Skeletal muscle cell (primary cell): ENCODE measurements around the gene CDYL2.
A peak's percentile ranks its signal among the peaks of the same experiment; 100 is the strongest.

Source experiments
- DNase-seq: peaks from one replicate; pipeline ENCODE4 v3.0.0-alpha.2; 2010; ENCODE audit warnings: low read depth
- H3K4me3 ChIP-seq: 2 replicates; pipeline ENCODE4 v1.5.1; 2011; ENCODE audit warnings: low read depth, mild to moderate bottlenecking, control low read depth, low read length, moderate library complexity

The CDYL2 gene

GRCh38 chr16:80580109-80580832 is 224.1 kb downstream of the CDYL2 start:
- H3K4me3 ChIP-seq = no peak overlapping the region
- DNase-seq = peak; percentile 54

GRCh38 chr16:80577485-80578280 is 226.7 kb downstream of the CDYL2 start:
- no peak overlapping the region for H3K4me3 ChIP-seq
- DNase-seq = no peak

GRCh38 chr16:80576343-80576912 is 228.0 kb downstream of the CDYL2 start:
- H3K4me3 ChIP-seq = no peak overlapping the region
- no peak for DNase-seq

GRCh38 chr16:80573700-80574120 is 230.7 kb downstream of the CDYL2 start:
- no peak overlapping the region for H3K4me3 ChIP-seq
- DNase-seq = no peak

- no peak overlapping the region for H3K4me3 ChIP-seq
- no peak for DNase-seq
Measured at GRCh38 chr16:80570106-80570478, 234.3 kb downstream of the CDYL2 start.

- no peak overlapping the region for H3K4me3 ChIP-seq
- peak; percentile 39 for DNase-seq
Measured at GRCh38 chr16:80569440-80570105, 234.8 kb downstream of the CDYL2 start.

GRCh38 chr16:80564394-80564793 is 240.0 kb downstream of the CDYL2 start:
- no peak for DNase-seq

GRCh38 chr16:80563066-80563465 is 241.3 kb downstream of the CDYL2 start:
- no peak for DNase-seq
- H3K4me3 ChIP-seq = no peak overlapping the region

More at GRCh38 chr16:80564394-80564793, 240.0 kb downstream of the CDYL2 start:
- H3K4me3 ChIP-seq = no peak overlapping the region

- H3K4me3 ChIP-seq = no peak overlapping the region
- no peak for DNase-seq
Measured at GRCh38 chr16:80559369-80559768, 245.0 kb downstream of the CDYL2 start.

- H3K4me3 ChIP-seq = no peak overlapping the region
Measured at GRCh38 chr16:80557037-80557436, 247.4 kb downstream of the CDYL2 start.

GRCh38 chr16:80556481-80556880 is 247.9 kb downstream of the CDYL2 start:
- no peak overlapping the region for H3K4me3 ChIP-seq
- no peak for DNase-seq

More at GRCh38 chr16:80557037-80557436, 247.4 kb downstream of the CDYL2 start:
- DNase-seq = no peak

GRCh38 chr16:80554033-80554432 is 250.4 kb downstream of the CDYL2 start:
- DNase-seq = no peak
- H3K4me3 ChIP-seq = no peak overlapping the region

GRCh38 chr16:80552277-80552676 is 252.1 kb downstream of the CDYL2 start:
- H3K4me3 ChIP-seq = no peak overlapping the region
- no peak for DNase-seq
